HepG2 (cell line): ENCODE data around the gene A3GALT2. TPM values are rescaled to one million over a fixed set of nuclear protein-coding genes. Genes with fewer than 3 reads are reported as not detected.

Experiments used
- ATAC-seq: fragments of 200-7000 bp; cut with Tn5 transposase; 3 replicates; pipeline ENCODE4 v1.9.1; 2020; ENCODE audit warnings: mild to moderate bottlenecking, moderate library complexity
- BruUV-seq: library from RNA; stranded (reverse); fragments of 400-500 nt; replicated peaks from 2 replicates; lab custom pipeline; 2021; lab: Mats Ljungman, UMichigan
- CTCF ChIA-PET: fragments of 300-600 bp; formaldehyde crosslinking; extraction: SDS; loops from one replicate; lab custom pipeline; 2021; ENCODE audit warnings: low total read pairs, inconsistent platforms, low intra/inter-chr PET ratio; lab: Yijun Ruan, JAX
- POLR2A ChIA-PET: fragments of 350-600 bp; sonication (Branson Sonifier 250); formaldehyde crosslinking; loops from one replicate; lab custom pipeline; 2020; ENCODE audit warnings: antibody characterized with exemption, inconsistent platforms; lab: Yijun Ruan, JAX
- DNase-seq: peaks from one replicate; pipeline ENCODE4 v3.0.0-alpha.2; 2015; ENCODE audit warnings: low spot score
- FAIRE-seq: peaks from 3 replicates; lab custom pipeline; 2011; peaks lifted over from hg19 to GRCh38; lab: Jason Lieb, UNC
- H2AFZ ChIP-seq: one replicate; pipeline ENCODE4 v1.6.1; 2011; ENCODE audit warnings: low read length, inconsistent platforms
- H3K27ac ChIP-seq: fragments of 300-600 bp; 3 replicates; pipeline ENCODE4 v1.8.0; 2011; ENCODE audit warnings: mixed run types, mild to moderate bottlenecking, mixed read lengths, low read length, inconsistent platforms; ENCODE audit not compliant: insufficient read depth; ENCODE audit errors: extremely low read length
- H3K27me3 ChIP-seq, 2 experiments: fragments of 200-600 bp in 1 of 2; 2 replicates in 1 of 2; 3 replicates in 1 of 2; pipeline versions ENCODE4 v1.6.0 to v1.8.0; 2011; ENCODE audit warnings: low read length in 2 of 2, mild to moderate bottlenecking in 2 of 2, moderate library complexity in 2 of 2, inconsistent platforms in 1 of 2; ENCODE audit not compliant: insufficient read depth in 2 of 2, control insufficient read depth in 1 of 2
- H3K36me3 ChIP-seq, 2 experiments: fragments of 200-600 bp in 1 of 2; replicated peaks in 1 of 2; 2 replicates in 1 of 2; 3 replicates in 1 of 2; pipeline versions ENCODE4 v1.5.1 to v1.8.0; 2011; ENCODE audit warnings: low read length in 2 of 2, inconsistent platforms in 1 of 2; ENCODE audit not compliant: insufficient read depth in 2 of 2, control insufficient read depth in 1 of 2
- H3K4me1 ChIP-seq: 2 replicates; pipeline ENCODE4 v1.5.1; 2012; ENCODE audit warnings: low read length, inconsistent platforms; ENCODE audit not compliant: insufficient read depth
- H3K4me2 ChIP-seq: 2 replicates; pipeline ENCODE4 v1.6.0; 2011; ENCODE audit warnings: low read depth, low read length, inconsistent platforms
- H3K4me3 ChIP-seq, 3 experiments: fragments of 200-600 bp in 1 of 3; sonication (generic), shearing (Covaris generic) in 1 of 3; replicated peaks in 1 of 3; 2 replicates each; pipeline ENCODE4 v1.5.1; 2011 to 2016; ENCODE audit warnings: low read length in 3 of 3, inconsistent platforms in 2 of 3, low read depth in 2 of 3, mild to moderate bottlenecking in 2 of 3, control low read depth in 1 of 3, mixed read lengths in 1 of 3; ENCODE audit not compliant: insufficient read depth in 1 of 3
- H3K79me2 ChIP-seq: one replicate; pipeline ENCODE4 v1.6.1; 2011; ENCODE audit warnings: low read length, inconsistent platforms; ENCODE audit not compliant: insufficient read depth
- H3K9ac ChIP-seq: 2 replicates; pipeline ENCODE4 v1.6.0; 2011; ENCODE audit warnings: mild to moderate bottlenecking, low read depth, low read length, inconsistent platforms; ENCODE audit not compliant: insufficient read depth
- H3K9me3 ChIP-seq: 2 replicates; pipeline ENCODE4 v1.5.1; 2012; ENCODE audit warnings: mild to moderate bottlenecking, low read length
- H4K20me1 ChIP-seq: 2 replicates; pipeline ENCODE4 v1.6.0; 2011; ENCODE audit warnings: inconsistent platforms, mild to moderate bottlenecking, low read length, moderate library complexity; ENCODE audit not compliant: insufficient read depth
- FOXA3 ChIP-seq: IDR thresholded peaks from 2 replicates; pipeline ENCODE4 v1.6.1; 2016; ENCODE audit warnings: missing genetic modification reagents, missing compliant biosample characterization
- KDM6A ChIP-seq: IDR thresholded peaks from 2 replicates; pipeline ENCODE4 v1.6.1; 2016; ENCODE audit warnings: low read depth
- MXD1 ChIP-seq: sonication (generic); formaldehyde crosslinking; IDR thresholded peaks from 2 replicates; pipeline ENCODE4 v1.4.0; 2020; ENCODE audit warnings: mild to moderate bottlenecking, missing genetic modification reagents
- XRCC5 ChIP-seq: fragments of 200-400 bp; formaldehyde crosslinking; optimal IDR thresholded peaks from 2 replicates; pipeline ENCODE3; 2017; ENCODE audit warnings: mild to moderate bottlenecking, low read length
- ZNF720 ChIP-seq: sonication (generic); formaldehyde crosslinking; IDR thresholded peaks from 2 replicates; pipeline ENCODE4 v1.4.0; 2020; ENCODE audit warnings: missing genetic modification reagents
- WGBS: methylation state at CpG from one replicate; pipeline ENCODE4 v1.1.6; 2017; ENCODE audit warnings: low lambda C conversion rate; 5-methylcytosine and 5-hydroxymethylcytosine counted together
- in situ Hi-C: cut with HindIII; loops from 2 replicates; pipeline ENCODE4 v1.10.0; 2017; ENCODE audit warnings: low pct_unique_long_range_greater_than_20kb; ENCODE audit not compliant: extremely low pct_ligation_motif_present
- intact Hi-C: fragments of 100-400 bp; cut with micrococcal nuclease; formaldehyde crosslinking; loops from one replicate; pipeline ENCODE4 v1.10.0; 2022; ENCODE audit not compliant: unreplicated experiment
- polyA plus RNA-seq, 8 experiments: library from polyadenylated mRNA; depleted of rRNA in 3 of 8; stranded (reverse) in 7 of 8; unstranded in 1 of 8; fragments of >200 nt; fragmentation: Illumina TruSeq in 4 of 8; extraction: Trizol in 4 of 8; gene quantifications; 2 replicates each; pipeline versions ENCODE4 v1.2.1 to v1.2.3, GENCODE V29; 2011 to 2016; ENCODE audit warnings: low read depth in 4 of 8, missing spikeins in 1 of 8, mixed read lengths in 1 of 8; ENCODE audit not compliant: insufficient read depth in 1 of 8
- total RNA-seq, 5 experiments: library from RNA; depleted of rRNA; stranded (reverse); fragments of >200 nt; fragmentation: Illumina TruSeq; extraction: Trizol; gene quantifications; 2 replicates each; pipeline ENCODE4 v1.2.3, GENCODE V29; 2016; ENCODE audit warnings: low read depth in 1 of 5
- TF ChIP-seq, protein P1 (sequence below): sonication (generic); formaldehyde crosslinking; IDR thresholded peaks from 2 replicates; pipeline ENCODE4 v1.4.0; 2020; ENCODE audit warnings: mild to moderate bottlenecking, missing genetic modification reagents
- TF ChIP-seq, protein P2 (sequence below): sonication (generic); formaldehyde crosslinking; IDR thresholded peaks from 2 replicates; pipeline ENCODE4 v1.5.0; 2020; ENCODE audit warnings: mild to moderate bottlenecking, missing genetic modification reagents, moderate library complexity

A3GALT2 gene
- total and polyA plus RNA-seq, 2 of the 13 experiments (the other 11 are each of a cell fraction or from before 2014, with no cell fraction given) = not detected

- Histone ChIP-seq H4K20me1 (peaks cover 3% of the 10 kb centered on the region; the same call in 1 of the 2 replicates), H3K36me3 (no peaks in the 10 kb centered on the region), H3K27me3 (peaks cover 0 to 16% of the 10 kb centered on the region in 2 experiments; a peak in 2 of 5 replicates), H3K4me1 (peaks cover 52% of the 10 kb centered on the region), H3K27ac (no peak overlapping the region), H3K4me2 (peak overlapping the region; percentile 56), H3K79me2 (no peaks in the 10 kb centered on the region), H3K9me3 (no peaks in the 10 kb centered on the region), H3K4me3 (peak overlapping the region in 1 of 3 experiments; percentile 39; a peak in 1 of 6 replicates), H2AFZ (no peak overlapping the region), H3K9ac (no peak overlapping the region)
- no peak for FAIRE-seq
- no peak for TF ChIP-seq KDM6A (CRISPR knock-in tag)
- TF ChIP-seq MXD1 = 0 out of 2 replicates have a peak, but pooled peaks have one; percentile 26
- TF ChIP-seq XRCC5 = peak; percentile 14
- TF ChIP-seq, protein P1, sequence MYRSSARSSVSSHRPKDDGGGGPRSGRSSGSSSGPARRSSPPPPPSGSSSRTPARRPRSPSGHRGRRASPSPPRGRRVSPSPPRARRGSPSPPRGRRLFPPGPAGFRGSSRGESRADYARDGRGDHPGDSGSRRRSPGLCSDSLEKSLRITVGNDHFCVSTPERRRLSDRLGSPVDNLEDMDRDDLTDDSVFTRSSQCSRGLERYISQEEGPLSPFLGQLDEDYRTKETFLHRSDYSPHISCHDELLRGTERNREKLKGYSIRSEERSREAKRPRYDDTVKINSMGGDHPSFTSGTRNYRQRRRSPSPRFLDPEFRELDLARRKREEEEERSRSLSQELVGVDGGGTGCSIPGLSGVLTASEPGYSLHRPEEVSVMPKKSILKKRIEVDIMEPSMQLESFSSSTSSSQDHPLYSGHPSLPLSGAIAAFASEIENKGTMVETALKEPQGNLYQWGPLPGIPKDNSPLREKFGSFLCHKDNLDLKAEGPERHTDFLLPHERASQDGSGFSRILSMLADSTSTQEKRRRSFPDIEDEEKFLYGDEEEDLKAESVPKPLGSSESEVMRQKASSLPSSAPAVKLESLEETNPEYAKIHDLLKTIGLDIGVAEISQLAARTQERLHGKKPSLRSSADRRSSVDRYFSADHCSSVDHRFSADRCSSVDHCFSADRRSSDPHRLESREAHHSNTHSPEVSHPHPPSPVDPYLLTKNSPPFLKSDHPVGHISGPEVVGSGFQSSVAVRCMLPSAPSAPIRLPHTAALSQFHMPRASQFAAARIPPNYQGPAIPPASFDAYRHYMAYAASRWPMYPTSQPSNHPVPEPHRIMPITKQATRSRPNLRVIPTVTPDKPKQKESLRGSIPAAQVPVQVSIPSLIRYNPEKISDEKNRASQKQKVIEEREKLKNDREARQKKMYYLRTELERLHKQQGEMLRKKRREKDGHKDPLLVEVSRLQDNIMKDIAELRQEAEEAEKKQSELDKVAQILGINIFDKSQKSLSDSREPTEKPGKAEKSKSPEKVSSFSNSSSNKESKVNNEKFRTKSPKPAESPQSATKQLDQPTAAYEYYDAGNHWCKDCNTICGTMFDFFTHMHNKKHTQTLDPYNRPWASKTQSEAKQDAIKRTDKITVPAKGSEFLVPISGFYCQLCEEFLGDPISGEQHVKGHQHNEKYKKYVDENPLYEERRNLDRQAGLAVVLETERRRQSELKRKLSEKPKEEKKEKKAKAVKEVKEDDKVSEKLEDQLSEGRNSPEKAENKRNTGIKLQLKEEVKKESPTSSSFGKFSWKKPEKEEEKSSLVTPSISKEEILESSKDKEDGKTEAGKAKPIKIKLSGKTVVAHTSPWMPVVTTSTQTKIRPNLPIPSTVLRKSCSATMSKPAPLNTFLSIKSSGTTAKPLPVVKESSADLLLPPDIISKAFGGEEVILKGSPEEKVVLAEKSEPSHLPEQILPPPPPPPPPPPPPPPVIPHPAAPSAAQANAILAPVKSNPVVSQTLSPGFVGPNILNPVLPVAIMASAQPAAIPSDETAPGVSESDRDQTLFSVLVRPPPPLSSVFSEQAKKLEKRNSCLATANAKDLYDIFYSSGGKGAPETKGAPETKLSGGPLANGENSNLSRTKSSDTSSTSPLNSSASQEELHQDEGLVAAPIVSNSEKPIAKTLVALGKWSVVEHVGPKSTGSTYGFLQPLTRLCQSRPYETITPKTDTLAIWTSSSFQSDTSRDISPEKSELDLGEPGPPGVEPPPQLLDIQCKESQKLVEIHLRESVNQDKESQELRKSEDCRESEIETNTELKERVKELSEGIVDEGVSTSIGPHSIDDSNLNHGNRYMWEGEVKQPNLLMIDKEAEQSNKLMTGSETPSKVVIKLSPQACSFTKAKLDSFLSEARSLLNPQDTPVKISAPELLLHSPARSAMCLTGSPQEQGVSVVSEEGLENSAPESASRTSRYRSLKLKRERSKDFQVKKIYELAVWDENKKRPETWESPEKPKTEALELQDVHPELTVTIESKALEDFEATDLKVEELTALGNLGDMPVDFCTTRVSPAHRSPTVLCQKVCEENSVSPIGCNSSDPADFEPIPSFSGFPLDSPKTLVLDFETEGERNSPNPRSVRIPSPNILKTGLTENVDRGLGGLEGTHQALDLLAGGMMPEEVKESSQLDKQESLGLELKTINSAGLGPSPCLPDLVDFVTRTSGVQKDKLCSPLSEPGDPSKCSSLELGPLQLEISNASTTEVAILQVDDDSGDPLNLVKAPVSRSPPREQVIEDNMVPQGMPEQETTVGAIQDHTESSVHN (CRISPR knock-in tag) = no peak
- TF ChIP-seq, protein P2, sequence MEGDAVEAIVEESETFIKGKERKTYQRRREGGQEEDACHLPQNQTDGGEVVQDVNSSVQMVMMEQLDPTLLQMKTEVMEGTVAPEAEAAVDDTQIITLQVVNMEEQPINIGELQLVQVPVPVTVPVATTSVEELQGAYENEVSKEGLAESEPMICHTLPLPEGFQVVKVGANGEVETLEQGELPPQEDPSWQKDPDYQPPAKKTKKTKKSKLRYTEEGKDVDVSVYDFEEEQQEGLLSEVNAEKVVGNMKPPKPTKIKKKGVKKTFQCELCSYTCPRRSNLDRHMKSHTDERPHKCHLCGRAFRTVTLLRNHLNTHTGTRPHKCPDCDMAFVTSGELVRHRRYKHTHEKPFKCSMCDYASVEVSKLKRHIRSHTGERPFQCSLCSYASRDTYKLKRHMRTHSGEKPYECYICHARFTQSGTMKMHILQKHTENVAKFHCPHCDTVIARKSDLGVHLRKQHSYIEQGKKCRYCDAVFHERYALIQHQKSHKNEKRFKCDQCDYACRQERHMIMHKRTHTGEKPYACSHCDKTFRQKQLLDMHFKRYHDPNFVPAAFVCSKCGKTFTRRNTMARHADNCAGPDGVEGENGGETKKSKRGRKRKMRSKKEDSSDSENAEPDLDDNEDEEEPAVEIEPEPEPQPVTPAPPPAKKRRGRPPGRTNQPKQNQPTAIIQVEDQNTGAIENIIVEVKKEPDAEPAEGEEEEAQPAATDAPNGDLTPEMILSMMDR (CRISPR knock-in tag) = peak; percentile 9; the same call in 1 of the 2 replicates
- TF ChIP-seq ZNF720 (CRISPR knock-in tag) = no peak
- no peak for TF ChIP-seq FOXA3 (CRISPR knock-in tag)
- ChIA-PET CTCF (no interaction called here), POLR2A (interaction anchor here (1.0 to 2.4 kb wide), 7 partner anchors 11 to 107 kb away, joined by 3 to 15 read pairs (median 3); no protein-coding TSS in a partner anchor)
- peak; percentile 55 for ATAC-seq
- in situ Hi-C loops = no loop called here
- 10% methylated on average over 1 of the region's 2 CpGs for WGBS
- BruUV-seq = no TSS peak
- intact Hi-C loops = loop anchor here (10.0 kb wide), 1 partner anchor 250 kb away; no protein-coding TSS in a partner anchor
- DNase-seq = no peak
Observed at GRCh38 chr1:33364565-33364918, 43.6 kb upstream of the A3GALT2 start.
